Activated CD8-positive, alpha-beta memory T cell treated with anti-CD3 and anti-CD28 coated beads for 24 hours (primary cell): Measurements from ENCODE around the gene TMEM267.
"Not testable (repeated sequence)": the region's sequence is repeated elsewhere in the genome, so short reads cannot be mapped to it uniquely, and the experiment has no call there.

ENCODE experiments used
- DNase-seq: peaks from one replicate; pipeline ENCODE4 v3.0.0-alpha.2; 2020

The TMEM267 gene

GRCh38 chr5:43441575-43441974 lies 42.1 kb downstream of the TMEM267 start:
- not testable (repeated sequence) for DNase-seq

DNA sequence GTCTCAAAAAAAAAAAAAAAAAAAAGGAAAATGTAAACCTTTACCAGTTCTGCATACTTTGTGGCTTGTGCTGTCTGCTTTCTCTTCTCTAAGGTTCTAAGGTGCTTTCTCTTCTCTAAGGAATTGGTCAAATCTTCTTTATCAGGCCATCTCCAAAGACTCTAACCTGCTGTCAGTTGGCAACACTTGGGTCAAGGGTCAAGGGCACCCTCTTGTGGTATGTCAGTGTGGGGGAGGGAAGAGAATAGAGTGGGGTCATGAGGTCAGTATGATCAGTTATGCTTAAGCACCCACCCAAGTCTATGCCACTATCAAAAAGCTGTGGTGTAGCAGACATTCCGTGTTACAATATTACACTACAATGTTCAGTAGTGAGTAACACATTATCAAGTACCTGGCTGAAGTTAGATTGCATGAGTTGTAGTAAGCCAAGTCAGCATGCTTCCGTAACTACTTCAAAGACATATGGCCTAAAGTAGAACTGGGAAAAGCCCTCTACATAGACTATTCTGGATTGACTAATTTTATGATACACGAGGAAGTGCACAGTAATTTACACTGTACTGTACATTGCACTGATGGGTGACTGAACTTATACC lies 46.5 kb downstream of the TMEM267 start:
- no peak for DNase-seq

- no peak for DNase-seq
Observed at GRCh38 chr5:43433382-43433781, 50.3 kb downstream of the TMEM267 start.

DNA sequence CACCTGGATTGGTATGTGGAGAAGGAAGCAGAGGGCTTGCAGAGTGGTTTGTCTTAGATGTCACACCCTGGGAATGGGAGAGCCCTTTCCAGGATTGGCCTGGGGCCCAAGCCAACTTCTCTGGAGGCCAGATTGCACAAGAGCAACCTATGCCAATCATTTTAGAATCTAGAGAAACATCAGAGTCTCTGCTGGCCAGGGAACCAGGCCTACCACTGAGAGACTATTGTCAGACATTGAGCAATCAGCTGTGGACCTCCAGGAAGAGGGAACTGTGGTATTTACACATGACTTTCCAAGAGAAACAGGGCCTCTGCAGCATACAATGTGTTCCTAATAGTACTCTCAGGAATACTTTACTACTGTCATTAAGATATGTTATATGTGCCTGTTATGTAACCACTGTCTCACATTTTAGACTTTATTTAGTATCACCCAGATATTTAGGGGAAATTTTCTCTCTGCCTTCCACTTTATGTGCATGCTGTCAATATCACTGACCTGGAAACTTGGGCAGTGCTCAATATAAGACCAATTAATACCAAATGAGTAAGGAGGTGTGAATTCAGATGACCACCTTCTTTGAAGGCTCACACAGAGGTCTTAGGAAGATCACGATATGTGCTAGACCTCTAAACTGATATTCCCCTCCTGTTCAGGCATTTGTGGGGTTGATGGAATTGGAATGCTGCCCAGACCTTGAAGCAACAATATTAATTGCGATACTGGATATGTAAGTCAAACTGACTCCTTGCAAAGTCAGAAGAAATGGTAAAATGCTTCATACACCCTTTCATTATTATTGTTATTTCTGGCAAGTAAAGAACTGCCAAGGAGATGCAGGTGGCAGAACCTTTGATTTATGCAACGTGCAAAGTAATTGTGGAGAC lies 50.9 kb downstream of the TMEM267 start:
- DNase-seq, result no peak

DNA sequence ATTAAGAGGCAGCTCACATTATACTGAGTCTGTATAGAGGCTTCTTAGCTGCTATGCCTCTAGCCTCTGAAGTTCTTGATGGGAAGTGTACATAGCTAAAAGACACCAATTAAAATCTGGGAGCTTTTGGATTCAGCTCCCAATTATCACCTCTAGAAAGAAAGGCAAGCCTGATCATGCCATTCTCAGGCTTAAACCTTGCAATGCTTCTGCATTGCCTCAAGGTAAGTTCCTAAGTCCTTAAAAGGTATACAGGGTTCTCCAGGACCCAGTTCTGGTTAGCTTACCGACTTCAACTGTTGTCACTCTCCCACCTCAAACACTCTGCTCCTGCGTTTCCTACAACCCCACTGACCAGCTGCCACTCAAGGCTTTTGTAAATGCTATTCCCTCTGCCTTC lies 54.0 kb downstream of the TMEM267 start:
- no peak for DNase-seq

DNA sequence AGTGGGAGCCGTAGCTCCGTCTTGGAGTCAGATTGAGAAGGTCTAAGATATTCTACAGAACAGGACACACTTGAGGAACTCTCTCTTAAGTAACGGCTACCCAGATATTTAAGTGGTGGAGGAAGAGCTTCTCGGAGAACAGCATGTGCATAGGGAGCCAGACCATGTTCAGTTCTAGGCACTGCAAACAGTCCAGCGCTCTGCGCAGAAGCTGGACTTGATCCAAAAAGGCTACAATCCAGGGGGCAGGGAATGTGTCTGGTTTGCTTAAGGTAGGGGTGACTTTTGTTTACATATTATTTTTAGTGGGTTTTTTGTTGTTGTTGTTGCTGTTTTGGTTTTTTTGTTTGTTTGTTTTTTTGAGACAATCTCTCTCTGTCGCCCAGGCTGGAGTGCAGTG lies 54.6 kb downstream of the TMEM267 start:
- DNase-seq, result no peak

DNA sequence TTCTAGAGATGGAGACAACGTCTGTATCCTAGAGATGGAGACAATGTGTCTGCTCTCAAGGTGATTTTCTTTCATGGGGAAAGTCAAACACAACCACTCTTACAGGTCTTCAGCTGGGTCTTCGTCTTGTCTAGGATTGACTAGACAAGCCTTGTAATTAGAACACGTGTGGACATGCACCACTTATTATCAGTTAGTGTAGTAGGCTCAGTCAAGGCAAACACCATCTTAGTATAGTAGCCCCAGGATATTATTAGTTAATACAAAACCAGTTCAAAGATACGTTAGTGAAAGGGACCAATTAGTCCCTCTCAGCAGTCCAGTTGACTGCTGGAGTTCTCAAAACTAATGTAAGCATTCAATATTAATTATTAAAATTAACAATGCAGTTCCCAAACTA lies 56.4 kb downstream of the TMEM267 start:
- DNase-seq, result no peak

DNA sequence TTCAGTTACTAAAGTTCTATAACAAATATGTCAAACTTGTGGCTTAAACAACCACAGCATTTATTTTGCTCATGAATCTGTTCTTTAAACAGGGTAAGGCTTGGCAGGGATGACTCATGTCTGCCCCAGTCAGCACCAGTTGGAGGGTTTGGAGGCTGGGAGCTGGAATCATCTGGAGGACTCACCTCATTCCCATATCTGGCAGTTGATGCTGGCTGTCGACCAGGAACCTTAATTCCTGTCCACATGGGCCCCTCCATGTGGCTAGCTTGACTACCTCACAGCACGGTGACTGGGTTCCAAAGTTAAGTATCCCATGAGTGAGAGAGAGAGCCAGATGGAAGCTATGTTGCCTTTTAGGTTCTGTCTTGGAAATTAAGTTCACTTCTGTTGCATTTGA lies 57.7 kb downstream of the TMEM267 start:
- no peak for DNase-seq

- not testable (repeated sequence) for DNase-seq
Observed at GRCh38 chr5:43423086-43423485, 60.6 kb downstream of the TMEM267 start.

DNA sequence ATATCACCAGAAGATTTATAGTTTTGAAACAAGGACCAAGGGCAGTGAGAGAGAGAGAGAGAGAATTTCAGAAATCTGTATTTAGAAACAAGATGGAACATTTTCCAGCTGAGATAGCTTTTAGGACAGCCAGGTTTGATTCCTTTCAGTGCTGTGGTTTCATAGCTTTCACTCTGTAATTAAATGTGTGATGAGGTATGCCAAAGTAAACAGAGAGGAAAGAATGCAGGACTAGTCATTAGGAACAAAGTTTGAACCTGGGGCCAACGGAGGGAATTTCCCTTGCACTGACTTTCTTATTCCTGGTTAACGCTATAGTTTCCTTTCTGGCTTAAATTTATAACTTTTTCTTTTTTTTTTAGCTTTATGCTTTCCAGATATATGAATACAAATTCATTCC lies 61.5 kb downstream of the TMEM267 start:
- DNase-seq, result no peak

DNA sequence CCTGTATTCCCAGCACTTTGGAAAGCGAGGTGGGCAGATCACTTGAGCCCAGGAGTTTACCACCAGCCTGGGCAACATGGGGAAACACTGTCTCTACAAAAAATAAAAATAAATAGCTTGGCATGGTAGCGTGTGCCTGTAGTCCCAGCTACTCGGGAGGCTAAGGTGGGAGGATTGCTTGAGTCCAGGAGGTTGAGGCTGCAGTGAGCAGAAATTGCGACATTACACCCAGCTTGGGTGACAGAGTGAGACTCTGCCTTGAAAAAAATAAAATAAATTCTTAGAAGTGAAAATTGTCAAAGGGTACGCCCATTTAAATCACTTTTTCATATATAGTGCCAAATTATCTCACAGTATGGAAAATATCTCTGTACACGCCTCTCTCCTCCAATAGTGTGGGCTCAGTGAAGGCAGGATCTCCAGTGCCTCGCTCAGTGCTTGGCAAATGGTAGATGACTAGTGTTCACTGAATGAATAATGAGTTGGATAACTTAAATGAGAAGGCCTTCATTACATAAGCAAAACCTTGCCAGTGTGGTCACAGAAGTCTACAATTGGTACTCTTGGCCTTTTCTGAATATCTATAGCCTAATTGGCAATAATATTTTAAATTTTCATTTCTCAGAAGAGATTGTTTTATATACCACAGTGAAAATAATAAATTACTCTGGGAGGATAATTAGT lies 62.1 kb downstream of the TMEM267 start:
- no peak for DNase-seq

GRCh38 chr5:43420241-43420640 lies 63.4 kb downstream of the TMEM267 start:
- DNase-seq, result no peak

DNA sequence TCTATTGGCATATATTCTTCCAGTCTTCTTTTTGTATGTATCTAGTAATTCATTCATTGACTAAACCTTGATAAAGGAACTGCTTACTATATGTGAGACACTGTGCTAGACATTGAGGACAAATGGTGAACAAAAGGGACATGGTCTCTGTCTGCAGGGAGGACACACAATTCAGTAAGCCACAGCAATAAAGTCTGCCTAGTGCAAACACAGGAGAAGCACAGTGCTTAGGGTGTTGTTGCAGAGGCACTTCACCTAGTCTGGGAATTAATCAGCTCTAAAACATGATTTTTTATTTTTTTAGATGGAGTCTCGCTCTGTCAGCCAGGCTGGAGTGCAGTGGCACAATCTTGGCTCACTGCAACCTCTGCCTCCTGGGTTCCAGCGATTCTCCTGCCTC lies 65.1 kb downstream of the TMEM267 start:
- DNase-seq, result no peak

GRCh38 chr5:43416803-43417394 lies 66.8 kb downstream of the TMEM267 start:
- no peak for DNase-seq

DNA sequence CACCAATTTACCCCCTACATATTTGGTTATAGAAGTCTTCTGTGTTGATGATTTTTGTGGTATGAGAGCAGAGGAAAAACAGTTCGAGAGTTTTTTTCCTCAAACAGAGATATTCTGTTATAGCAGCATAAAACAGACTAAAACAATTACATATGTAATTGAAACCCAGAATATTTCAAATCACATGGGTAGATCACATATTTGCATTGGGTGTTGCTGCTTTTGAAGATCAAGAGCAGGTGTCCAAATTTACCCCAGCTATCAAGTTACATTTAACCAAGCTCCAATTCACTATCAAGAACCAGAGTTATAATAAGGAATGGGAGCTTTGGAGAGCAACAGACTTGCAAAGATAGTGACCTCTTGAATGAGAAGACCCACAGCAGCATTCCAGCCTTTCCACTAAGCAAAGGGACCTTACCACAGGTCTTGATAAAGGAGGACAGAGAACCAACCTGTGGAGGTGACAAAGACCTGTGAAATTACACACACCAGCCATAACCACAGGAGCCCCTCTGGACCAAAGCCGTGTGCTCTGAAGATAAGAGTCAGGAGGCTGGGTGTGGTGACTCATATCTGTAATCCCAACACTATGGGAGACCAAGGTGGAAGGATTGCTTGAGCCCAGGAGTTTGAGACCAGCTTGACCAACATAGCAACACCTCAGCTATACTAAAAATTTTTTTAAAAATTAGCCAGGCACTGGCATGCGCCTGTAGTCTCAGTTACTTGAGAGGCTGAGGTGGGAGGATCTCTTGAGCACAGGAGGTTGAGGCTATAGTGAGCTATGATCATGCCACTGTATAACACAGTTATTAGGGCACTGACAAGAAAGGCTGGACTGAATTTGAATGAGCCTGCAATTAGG lies 67.5 kb downstream of the TMEM267 start:
- DNase-seq, result no peak

- no peak for DNase-seq
Observed at GRCh38 chr5:43413966-43414365, 69.7 kb downstream of the TMEM267 start.

DNA sequence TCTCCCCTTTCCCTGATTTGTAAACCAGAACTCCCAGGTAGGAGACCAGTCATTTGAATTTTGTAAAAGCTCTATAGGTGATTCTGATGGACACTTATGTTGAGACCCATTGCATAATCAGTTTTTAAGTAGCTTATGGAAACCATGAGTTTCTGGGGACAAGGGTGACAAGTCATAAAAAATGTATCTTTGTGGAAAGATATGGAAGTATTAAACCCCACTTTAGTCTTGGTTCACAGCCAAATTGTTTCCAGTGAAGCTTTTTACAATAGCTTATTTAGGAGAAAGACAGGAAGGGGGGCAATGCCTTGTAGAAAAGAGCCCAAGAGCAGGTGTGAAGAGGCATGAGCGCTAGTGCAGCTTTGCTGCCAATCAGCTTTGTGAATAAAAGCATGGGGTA lies 71.0 kb downstream of the TMEM267 start:
- no peak for DNase-seq

DNA sequence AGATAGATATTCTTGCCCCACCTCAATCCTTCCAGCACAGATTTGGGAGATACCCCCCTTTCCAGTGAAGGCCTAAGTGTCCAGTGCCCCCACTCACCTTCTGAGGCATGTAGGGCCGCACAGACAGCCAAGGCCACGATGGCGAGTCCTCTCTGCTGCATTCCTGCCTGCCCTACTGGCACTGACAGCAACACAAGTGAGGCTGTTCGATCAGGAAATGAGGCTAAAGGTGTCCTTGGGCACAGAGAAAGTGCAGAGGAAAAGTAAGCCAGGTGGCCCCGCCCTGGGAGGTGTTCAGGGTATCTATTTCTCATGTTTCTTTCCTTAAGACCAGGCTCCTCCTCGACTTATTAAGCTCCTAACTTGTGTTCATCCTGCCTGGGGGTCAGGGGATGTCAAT lies 71.5 kb downstream of the TMEM267 start, which contains the start of gene CCL28:
CCL28 (minus strand) TSS at position 236 of the 400 bp plus-strand sequence; CDS start at position 161, 75 bp downstream.
- DNase-seq, result no peak

GRCh38 chr5:43411495-43411894 lies 72.2 kb downstream of the TMEM267 start:
- DNase-seq, result no peak

DNA sequence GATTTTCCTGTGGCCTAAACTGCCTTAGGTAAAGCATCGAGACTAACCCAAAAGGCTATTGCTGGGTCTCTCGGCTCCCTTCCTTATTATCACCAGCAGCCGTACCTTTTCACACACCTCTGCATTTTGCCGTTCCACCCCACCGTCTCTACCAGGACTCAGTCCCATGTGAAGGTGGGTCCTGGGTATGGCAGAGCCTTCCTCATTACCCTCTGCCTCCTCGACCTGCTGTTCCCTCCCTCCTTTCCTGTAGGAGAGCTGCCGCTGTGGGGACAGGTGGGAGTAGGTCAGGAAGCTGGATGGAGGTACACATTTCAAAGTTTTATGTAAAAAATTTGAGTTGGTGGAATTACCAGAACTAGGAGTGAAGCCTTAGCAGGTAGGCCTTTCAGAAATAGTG lies 73.3 kb downstream of the TMEM267 start:
- DNase-seq, result no peak

DNA sequence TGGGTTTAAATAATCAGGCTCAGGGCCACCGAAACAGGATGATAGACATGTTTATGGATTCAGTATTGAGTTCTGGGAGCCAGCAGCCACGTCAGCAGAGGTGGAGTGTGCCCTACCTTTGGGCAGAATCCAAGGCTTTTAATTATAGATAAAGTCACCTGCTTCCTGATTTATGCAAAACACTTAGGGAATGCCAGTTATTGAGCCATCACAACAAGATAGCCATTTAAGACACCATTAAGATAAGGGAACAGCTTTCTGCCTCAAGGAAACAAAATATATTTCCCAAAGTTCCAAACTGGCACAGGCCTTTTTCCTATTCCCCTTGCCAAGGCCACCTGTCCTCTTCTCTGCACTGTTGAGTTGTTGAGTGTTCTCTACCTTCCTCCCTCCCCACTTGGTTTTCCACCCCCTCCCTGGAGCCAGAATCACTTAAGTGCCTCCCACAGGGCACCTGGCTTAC lies 73.8 kb downstream of the TMEM267 start:
- no peak for DNase-seq

- DNase-seq, result not testable (repeated sequence)
Observed at GRCh38 chr5:43402524-43403066, 81.1 kb downstream of the TMEM267 start.
